Subcutaneous adipose tissue (tissue), 4 donors: Measurements from ENCODE around the gene RXRA. TPM values are rescaled to one million over a fixed set of nuclear protein-coding genes. Genes with fewer than 3 reads are reported as not detected.

ENCODE experiments used
- CTCF ChIP-seq: fragments of 450-650 bp; IDR thresholded peaks from one replicate; pipeline ENCODE4 v1.5.1; 2016; ENCODE audit warnings: low read depth, mild to moderate bottlenecking, control low read depth, antibody characterized with exemption, moderate library complexity
- total RNA-seq, 4 donors: library from RNA; depleted of rRNA; stranded (reverse); fragments of >200 nt; gene quantifications; one replicate each; pipeline ENCODE4 v1.1.0, GENCODE V29; 2016

The RXRA gene
- total RNA-seq, 4 donors from 2014 or later: 39.1 to 141 (median 53.6) TPM

- TF ChIP-seq CTCF: no peak
Measured at GRCh38 chr9:134383148-134383547, 56.9 kb downstream of the RXRA start.

GRCh38 chr9:134384811-134385479 lies 58.7 kb downstream of the RXRA start:
- no peak for TF ChIP-seq CTCF

- no peak for TF ChIP-seq CTCF
Measured at GRCh38 chr9:134385915-134386314, 59.7 kb downstream of the RXRA start.

- no peak for TF ChIP-seq CTCF
Measured at GRCh38 chr9:134386951-134387831, 60.9 kb downstream of the RXRA start.

GRCh38 chr9:134388289-134388808 lies 62.1 kb downstream of the RXRA start:
- no peak for TF ChIP-seq CTCF

- no peak for TF ChIP-seq CTCF
Measured at GRCh38 chr9:134388976-134389375, 62.7 kb downstream of the RXRA start.

GRCh38 chr9:134389642-134390041 lies 63.4 kb downstream of the RXRA start:
- TF ChIP-seq CTCF: no peak
